Thoracic aorta (tissue), 2 donors: Measurements from ENCODE around the gene CALN1. TPM values are rescaled to one million over a fixed set of nuclear protein-coding genes. Genes with fewer than 3 reads are reported as not detected.

Experiments
- ATAC-seq: fragments of 150-250 bp; one replicate; pipeline ENCODE4 v1.8.0; 2017; ENCODE audit warnings: low read depth; ENCODE audit not compliant: insufficient number of reproducible peaks, low FRiP score
- DNase-seq: peaks from one replicate; pipeline ENCODE4 v3.0.0-alpha.2; 2020; ENCODE audit warnings: low spot score
- H3K27ac ChIP-seq, 2 donors: fragments of 200-600 bp; sonication (generic); 1 replicate in 1 of 2; 2 replicates in 1 of 2; pipeline ENCODE4 v1.5.1; 2016; ENCODE audit warnings: mild to moderate bottlenecking in 2 of 2, moderate library complexity in 2 of 2
- H3K27me3 ChIP-seq: fragments of 200-600 bp; sonication (generic); replicated peaks from 2 replicates; pipeline ENCODE4 v1.6.0; 2016; ENCODE audit warnings: mild to moderate bottlenecking; ENCODE audit not compliant: insufficient read depth
- H3K36me3 ChIP-seq: fragments of 200-600 bp; sonication (generic); one replicate; pipeline ENCODE4 v1.5.1; 2016
- H3K4me1 ChIP-seq, 2 donors: fragments of 200-600 bp; sonication (generic); 1 replicate in 1 of 2; 2 replicates in 1 of 2; pipeline versions ENCODE4 v1.5.1 to v1.6.0; 2016; ENCODE audit warnings: low read depth in 2 of 2, mild to moderate bottlenecking in 1 of 2; ENCODE audit not compliant: control insufficient read depth in 1 of 2
- H3K4me3 ChIP-seq: fragments of 200-600 bp; sonication (generic); 2 replicates; pipeline ENCODE4 v1.5.1; 2016; ENCODE audit warnings: mild to moderate bottlenecking
- H3K9me3 ChIP-seq: fragments of 200-600 bp; sonication (generic); 2 replicates; pipeline ENCODE4 v1.5.1; 2016
- total RNA-seq, 2 donors: library from RNA; depleted of rRNA; stranded (reverse); fragments of >200 nt; gene quantifications; one replicate each; pipeline versions ENCODE4 v1.1.0 to v1.2.3, GENCODE V29; 2016
- TF ChIP-seq, protein P1 (sequence below): fragments of 200-600 bp; sonication (generic); IDR thresholded peaks from one replicate; pipeline ENCODE4 v1.5.1; 2019; ENCODE audit warnings: antibody characterized with exemption

Gene CALN1
- total RNA-seq, 2 donors from 2014 or later: not detected

DNA sequence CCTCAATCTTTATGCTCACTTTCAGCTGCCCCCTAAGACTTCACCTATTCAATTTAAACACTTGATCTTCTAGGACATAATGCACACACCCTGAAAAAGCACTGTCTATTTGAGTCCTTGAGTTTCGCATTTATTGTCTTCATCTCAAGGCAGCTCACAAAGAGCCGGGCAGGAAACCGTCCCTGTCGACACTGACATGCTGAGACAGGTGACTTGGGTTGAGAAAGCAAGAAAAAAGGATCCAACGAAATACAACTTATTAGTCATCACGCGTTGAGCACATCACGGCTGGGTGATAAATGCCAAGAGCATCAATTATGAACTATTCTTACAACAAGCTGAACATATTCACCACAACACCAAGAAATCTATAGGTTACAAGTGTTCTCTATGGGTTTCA lies 91.1 kb downstream of the CALN1 start:
- no peak overlapping the region for H3K27ac ChIP-seq
- H3K9me3 ChIP-seq: no peaks in the 10 kb centered on the region
- no peak for DNase-seq
- TF ChIP-seq, protein P1, sequence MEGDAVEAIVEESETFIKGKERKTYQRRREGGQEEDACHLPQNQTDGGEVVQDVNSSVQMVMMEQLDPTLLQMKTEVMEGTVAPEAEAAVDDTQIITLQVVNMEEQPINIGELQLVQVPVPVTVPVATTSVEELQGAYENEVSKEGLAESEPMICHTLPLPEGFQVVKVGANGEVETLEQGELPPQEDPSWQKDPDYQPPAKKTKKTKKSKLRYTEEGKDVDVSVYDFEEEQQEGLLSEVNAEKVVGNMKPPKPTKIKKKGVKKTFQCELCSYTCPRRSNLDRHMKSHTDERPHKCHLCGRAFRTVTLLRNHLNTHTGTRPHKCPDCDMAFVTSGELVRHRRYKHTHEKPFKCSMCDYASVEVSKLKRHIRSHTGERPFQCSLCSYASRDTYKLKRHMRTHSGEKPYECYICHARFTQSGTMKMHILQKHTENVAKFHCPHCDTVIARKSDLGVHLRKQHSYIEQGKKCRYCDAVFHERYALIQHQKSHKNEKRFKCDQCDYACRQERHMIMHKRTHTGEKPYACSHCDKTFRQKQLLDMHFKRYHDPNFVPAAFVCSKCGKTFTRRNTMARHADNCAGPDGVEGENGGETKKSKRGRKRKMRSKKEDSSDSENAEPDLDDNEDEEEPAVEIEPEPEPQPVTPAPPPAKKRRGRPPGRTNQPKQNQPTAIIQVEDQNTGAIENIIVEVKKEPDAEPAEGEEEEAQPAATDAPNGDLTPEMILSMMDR: no peak
- H3K36me3 ChIP-seq: no peaks in the 10 kb centered on the region
- H3K4me3 ChIP-seq: no peak overlapping the region
- no peaks in the 10 kb centered on the region for H3K4me1 ChIP-seq
- H3K27me3 ChIP-seq: no peaks in the 10 kb centered on the region
- ATAC-seq: no peak

DNA sequence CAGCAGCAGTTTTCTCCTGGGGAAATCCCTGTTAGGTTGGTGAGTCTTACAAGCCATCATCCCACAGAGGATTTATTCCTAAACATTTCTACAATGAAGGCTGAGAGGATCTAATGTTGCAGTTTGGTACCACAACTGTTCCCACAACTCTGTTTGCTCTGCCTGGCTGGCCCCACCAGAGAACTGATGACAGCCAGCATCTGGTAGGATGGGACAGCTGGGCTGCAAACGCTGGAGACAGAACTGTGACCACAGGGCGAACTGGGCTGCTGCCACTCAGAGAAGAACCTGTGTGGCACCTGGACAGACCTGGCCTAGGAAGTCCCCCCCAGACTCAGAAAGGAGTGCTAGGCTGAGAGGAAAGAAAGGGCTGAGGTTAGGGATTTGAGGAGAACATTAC lies 94.8 kb downstream of the CALN1 start:
- ATAC-seq (no peak), DNase-seq (no peak)
- no peak overlapping the region for H3K4me3 ChIP-seq
- TF ChIP-seq, protein P1: no peak
- no peaks in the 10 kb centered on the region for H3K4me1 ChIP-seq
- H3K27me3 ChIP-seq: no peaks in the 10 kb centered on the region
- H3K36me3 ChIP-seq: no peaks in the 10 kb centered on the region
- no peaks in the 10 kb centered on the region for H3K9me3 ChIP-seq
- no peak overlapping the region for H3K27ac ChIP-seq

DNA sequence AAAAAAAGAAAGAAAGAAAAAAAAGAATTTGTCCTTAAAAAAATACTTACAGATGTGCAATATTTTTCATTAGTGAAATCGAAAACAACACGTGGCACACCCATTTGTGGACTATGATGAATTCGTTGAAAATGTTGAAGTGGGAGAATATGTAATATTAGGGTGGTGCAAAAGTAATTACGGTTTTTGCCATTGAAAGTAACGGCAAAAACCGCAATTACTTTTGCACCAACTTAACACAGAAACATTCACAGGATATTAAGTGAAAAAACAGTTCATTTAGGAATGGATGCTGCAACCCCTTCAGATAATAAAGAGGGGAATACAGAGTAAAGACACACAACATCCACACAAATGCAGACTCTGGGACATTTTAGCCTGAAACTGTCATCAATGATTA lies 96.0 kb downstream of the CALN1 start:
- DNase-seq (no peak), ATAC-seq (no peak)
- H3K4me3 ChIP-seq: no peak overlapping the region
- H3K9me3 ChIP-seq: no peaks in the 10 kb centered on the region
- H3K27me3 ChIP-seq: no peaks in the 10 kb centered on the region
- TF ChIP-seq, protein P1: no peak
- no peaks in the 10 kb centered on the region for H3K4me1 ChIP-seq
- no peaks in the 10 kb centered on the region for H3K36me3 ChIP-seq
- H3K27ac ChIP-seq: no peak overlapping the region

DNA sequence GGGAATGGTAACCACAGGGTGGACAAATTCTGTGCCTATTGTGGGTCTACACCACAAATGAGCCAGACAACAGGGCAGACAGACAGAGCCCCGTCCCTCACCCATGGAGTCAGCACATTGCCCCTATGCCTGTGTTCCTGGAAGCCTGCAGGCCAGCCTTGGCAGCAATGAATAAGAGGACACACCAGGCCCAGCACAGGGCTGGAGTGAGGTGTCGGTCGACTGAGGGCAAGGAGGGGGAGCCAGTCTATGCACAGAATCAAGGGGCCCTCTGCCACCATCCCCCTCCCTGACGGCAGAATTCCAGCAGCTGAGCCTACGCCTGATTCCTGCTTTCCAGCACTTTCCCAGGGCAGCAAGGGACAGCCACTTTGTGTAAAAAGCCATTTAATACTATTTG lies 98.2 kb downstream of the CALN1 start:
- Histone ChIP-seq H3K9me3 (no peaks in the 10 kb centered on the region), H3K4me1 (no peaks in the 10 kb centered on the region), H3K36me3 (no peaks in the 10 kb centered on the region), H3K4me3 (no peak overlapping the region), H3K27me3 (no peaks in the 10 kb centered on the region), H3K27ac (no peak overlapping the region)
- no peak for ATAC-seq
- TF ChIP-seq, protein P1: no peak
- no peak for DNase-seq

DNA sequence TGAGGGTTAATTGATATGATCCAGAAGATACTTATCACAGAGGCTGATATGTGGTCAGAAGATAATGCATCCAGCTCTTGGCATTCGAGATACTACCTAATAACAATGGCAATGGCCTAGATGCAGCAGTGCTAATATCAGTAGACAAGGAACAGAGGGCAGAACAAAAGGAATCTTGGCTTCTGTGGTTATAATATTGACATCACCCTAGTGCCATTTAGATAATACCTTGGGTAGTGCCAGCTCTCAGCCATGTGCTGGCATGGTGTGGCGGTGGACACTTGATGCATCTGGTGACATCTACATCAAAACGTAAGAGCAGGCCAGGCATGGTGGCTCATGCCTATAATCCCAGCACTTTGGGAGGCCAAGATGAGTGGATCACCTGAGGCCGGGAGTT lies 101.8 kb downstream of the CALN1 start:
- H3K9me3 ChIP-seq: no peaks in the 10 kb centered on the region
- TF ChIP-seq, protein P1: no peak
- no peak for DNase-seq
- no peaks in the 10 kb centered on the region for H3K27me3 ChIP-seq
- no peaks in the 10 kb centered on the region for H3K36me3 ChIP-seq
- H3K4me3 ChIP-seq: no peak overlapping the region
- ATAC-seq: no peak
- no peak overlapping the region for H3K27ac ChIP-seq
- no peaks in the 10 kb centered on the region for H3K4me1 ChIP-seq
